ENCODE results near the gene IL17C.
"Not testable (repeated sequence)": the region's sequence is repeated elsewhere in the genome, so short reads cannot be mapped to it uniquely, and the experiment has no call there.

Gene IL17C

GRCh38 chr16:88661468-88661867 is 23.1 kb downstream of the IL17C start:
- no peak for DNase-seq (ENCODE audit: low spot score)

DNA sequence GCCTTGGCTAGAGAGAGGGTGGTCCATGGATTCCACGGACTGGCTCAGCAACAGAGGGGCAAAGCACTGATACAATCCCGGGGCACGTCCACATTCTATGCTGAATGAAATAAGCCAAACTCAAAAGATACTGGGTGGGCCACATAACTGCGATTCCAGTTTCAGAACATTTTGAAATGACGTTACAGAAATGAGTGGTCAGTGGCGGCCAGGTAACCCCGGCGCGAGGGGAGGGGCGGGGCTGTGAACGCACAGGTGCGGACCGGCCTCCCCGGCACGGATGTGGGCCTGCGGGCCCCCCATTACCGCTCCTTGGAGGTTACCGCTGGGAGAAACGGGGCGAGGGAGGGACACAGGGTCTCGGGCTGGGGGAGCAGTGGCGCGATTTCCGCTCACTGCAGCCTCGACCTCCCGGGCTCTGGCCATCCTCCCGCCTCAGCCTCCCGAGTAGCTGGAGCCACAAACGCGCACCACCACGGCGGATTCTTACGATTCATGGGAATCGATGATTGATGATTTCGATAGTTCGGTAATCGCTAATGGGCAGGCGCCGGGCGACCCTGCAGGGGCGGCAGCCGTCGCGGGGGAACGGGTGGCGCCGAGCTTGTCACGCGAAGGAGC is 24.0 kb downstream of the IL17C start:
- DNase-seq (ENCODE audit: low spot score), result no peak

GRCh38 chr16:88662843-88663606 is 24.7 kb downstream of the IL17C start, which contains the start of gene MVD:
Gene MVD, minus strand, starts transcription at chr16:88663091. Its CDS starts 11 bp downstream, at chr16:88663080.
- DNase-seq (ENCODE audit: low spot score), result peak; percentile 95

- DNase-seq (ENCODE audit: low spot score), result no peak
Measured at GRCh38 chr16:88665148-88665547, 26.8 kb downstream of the IL17C start.

- DNase-seq (ENCODE audit: low spot score), result no peak
Measured at GRCh38 chr16:88665570-88665969, 27.2 kb downstream of the IL17C start.

DNA sequence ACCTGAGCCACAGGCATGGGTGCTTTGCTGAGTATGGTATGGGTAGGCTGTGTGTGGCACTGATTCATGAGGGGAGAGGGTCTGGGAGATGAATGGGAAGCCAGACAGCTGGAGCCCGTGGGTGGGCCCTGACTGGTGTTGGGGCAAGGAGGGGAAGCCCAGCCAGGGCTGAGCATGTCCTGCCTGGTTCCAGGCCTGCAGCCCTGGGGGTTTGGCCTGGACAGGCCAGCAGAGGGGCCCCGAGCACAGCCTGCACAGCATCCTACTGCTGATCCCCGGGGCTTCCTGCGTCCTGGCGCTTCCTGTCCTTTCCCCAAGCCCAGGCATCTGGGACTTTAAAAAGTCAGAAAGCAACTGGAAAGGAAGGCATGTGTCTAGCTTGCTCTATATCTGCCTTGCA is 29.1 kb downstream of the IL17C start:
- no peak for DNase-seq (ENCODE audit: low spot score)

GRCh38 chr16:88669493-88669892 is 31.1 kb downstream of the IL17C start:
- not testable (repeated sequence) for DNase-seq (ENCODE audit: low spot score)

DNA sequence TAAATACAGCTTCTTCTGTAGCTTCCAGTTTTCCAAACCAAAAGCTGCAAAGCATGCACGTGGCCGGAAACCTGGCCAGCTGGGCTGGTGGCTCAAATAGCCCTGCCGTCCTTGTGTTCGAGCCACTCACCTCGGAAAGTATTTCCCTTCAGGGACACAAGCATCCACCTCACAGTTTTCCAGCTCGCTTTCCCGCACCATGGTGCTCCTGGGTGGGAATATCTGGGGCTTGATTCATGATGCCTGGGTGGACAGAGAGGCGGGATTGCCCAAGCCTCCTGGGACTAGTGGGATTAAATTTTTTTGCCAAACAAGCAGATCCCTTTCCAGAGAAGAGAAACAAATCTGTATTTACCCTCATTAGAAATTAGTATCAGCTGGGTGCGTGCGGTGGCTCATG is 31.6 kb downstream of the IL17C start:
- DNase-seq (ENCODE audit: low spot score), result no peak

- DNase-seq (ENCODE audit: low spot score), result no peak
Measured at GRCh38 chr16:88671806-88672205, 33.4 kb downstream of the IL17C start.

DNA sequence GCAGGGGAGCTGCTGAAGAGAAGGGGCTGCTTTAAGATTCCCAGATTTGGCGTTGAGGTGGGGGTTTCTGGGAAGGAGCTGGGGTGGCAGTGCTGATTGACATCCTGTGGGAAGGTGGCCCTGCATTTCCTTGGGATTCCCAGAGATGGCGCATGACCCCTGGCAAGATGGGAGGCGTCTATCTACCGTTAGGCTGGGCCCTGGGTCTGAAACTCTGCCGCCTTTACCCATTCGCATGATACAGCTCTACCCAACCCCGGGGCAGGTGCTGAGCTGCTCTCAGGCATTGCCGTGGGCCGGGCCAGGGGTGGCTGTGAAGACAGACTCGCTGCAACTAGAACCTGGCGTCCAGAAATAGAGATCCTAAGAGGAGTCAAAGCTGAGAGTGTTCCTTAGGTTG is 34.4 kb downstream of the IL17C start:
- DNase-seq (ENCODE audit: low spot score), result no peak

- no peak for DNase-seq (ENCODE audit: low spot score)
Measured at GRCh38 chr16:88673716-88674379, 35.5 kb downstream of the IL17C start.

GRCh38 chr16:88676502-88677242 is 38.3 kb downstream of the IL17C start:
- no peak for DNase-seq (ENCODE audit: low spot score)

- no peak for DNase-seq (ENCODE audit: low spot score)
Measured at GRCh38 chr16:88677721-88678120, 39.3 kb downstream of the IL17C start.

GRCh38 chr16:88678224-88678979 is 40.0 kb downstream of the IL17C start:
- no peak for DNase-seq (ENCODE audit: low spot score)

- DNase-seq (ENCODE audit: low spot score), result no peak
Measured at GRCh38 chr16:88680554-88681083, 42.2 kb downstream of the IL17C start.

DNA sequence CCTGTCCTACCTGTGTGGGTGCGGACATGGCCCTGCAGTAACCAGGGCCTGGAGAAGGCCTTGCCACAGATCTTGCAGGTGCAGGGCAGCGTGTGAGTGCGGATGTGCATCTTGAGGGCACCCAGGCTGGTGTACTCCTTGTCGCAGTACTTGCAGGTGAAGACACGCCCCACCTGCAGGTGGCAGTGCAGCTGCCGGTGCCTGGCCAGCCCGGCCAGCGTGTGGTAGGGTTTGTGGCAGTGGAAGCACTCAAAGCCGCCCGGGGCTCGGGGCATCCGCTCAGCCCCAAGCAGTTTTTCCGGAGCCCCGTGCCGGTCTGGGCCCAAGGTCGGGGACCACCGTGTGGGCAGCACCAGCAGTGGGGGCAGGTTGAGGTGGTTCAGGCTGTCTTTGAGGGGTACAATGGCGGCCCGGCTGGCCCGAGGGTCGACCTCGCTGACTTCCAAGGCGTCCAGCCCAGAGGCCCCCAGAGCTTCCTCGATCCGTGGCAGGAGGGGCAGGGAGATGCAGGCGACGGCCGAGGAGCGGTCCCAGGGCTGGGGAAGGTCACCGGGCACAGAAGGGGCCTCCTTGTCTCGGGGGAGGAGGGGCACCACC is 42.8 kb downstream of the IL17C start:
- DNase-seq (ENCODE audit: low spot score), result peak; percentile 50

DNA sequence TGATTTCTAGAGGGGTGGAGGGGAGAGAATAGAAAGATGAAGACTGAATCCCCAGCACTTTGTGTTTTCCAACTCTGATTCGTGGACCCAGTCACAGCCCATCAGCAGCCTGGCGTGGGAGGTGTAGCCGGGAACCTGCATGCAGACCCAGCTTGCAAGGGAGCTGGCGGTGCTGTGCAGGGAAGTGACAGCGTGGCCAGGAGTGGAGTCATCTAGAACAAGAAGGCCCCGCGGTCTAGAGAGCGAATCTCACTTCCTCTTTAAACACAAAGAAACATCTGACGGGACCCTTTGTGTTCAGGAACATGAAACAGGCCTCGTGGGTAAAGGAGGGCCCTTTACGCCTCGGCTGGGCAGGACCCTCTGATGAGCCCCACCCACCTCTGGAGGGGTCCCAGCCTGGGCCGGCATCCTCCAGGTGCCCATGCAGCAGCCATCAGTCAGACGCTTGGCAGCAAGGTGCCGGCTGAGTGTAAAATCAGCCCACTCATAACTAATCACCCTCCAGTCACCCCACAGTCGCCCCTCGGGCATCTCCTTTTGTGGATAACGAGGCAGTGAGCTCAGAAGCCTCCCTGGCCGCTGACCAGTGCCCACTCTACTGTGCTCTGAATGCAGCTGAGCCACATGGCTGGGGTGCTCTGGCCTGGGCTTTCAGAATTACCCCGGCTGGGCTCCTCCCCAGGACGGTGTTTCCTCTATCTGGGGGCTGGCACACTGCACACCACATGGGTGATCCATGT is 43.5 kb downstream of the IL17C start:
- DNase-seq (ENCODE audit: low spot score), result peak; percentile 58

DNA sequence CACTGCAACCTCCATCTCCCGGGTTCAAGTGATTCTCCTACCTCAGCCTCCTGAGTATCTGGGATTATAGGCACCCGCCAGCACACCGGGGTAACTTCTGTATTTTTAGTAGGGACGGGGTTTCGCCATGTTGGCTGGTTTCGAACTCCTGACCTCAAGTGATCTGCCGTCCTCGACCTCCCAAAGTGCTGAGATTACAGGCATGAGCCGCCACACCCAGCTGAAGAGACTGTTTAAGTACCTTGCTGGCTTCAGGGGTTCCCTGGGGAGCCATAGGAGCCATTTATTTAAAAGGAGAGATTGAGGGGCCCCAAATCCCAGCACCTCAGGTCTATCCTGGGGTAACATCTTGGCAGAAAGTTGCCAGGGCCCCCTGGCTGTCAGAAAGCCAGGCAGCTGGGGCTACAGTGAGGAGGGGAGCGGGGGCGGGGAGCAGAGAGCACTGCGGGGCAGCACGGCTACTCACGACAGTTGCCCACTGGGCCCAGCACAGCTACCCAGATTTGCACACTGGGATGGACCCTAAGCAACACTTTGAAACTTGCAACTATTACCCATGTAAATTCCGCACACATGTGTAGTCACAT is 46.3 kb downstream of the IL17C start:
- no peak for DNase-seq (ENCODE audit: low spot score)

DNA sequence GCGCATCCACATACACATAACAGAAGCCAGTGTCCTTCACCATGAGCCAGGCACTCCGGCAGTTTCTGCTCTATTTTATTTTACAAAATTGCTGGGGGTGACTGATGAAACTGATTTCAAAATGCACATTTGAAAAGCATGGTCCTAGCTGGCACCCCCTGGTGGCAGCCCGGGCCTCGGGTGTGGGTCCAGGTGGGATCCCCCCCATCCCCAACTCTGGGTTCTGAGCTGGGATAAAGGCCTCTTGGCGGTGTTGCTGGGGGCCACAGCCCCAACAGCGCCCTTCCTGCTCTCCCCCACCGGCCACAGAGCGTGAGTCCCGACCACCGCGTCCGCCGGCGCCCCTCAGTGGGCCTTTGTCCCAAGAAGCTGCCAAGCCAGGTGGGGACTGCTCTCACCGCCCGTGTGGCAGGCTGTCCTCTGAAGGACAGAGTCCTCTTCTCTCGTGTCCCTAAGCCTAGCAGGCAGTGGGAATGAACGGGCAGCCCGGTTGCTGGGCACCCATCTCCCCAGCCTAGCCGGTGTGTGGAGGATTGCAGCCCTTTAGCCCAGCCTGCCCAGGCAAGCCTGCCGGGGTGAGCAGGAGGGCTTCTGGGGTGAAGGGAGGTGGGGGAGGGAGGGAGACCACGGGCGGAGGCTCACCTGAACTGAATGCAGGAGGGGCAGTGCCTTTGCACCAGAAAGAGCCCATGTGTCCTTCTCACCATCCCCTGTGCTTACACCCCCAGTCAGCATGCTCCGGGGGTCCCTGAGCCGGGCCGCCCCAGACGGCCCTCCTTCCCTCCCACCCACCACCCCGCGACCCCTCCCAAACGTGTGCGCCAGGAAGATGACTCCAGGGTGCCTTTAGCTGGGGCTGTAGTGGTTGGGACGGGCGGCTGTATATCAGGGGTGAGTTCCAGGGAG is 47.0 kb downstream of the IL17C start:
- DNase-seq (ENCODE audit: low spot score), result peak; percentile 69

Data from CD4-positive, alpha-beta T cell treated with Interleukin-15 for 4 hours (primary cell).